Stimulated activated CD8-positive, alpha-beta memory T cell treated with anti-CD3 and anti-CD28 coated beads, Interleukin-12 subunit alpha, Interleukin-12 subunit beta, amount 100 ng/mL, for 1 hour (primary cell): ENCODE data around the gene KCNMB4.
A peak's percentile ranks its signal among the peaks of the same experiment; 100 is the strongest.

Experiments
- DNase-seq: peaks from one replicate; pipeline ENCODE4 v3.0.0-alpha.2; 2020; ENCODE audit warnings: low read depth

The KCNMB4 gene

GRCh38 chr12:70365648-70366518, at the start of gene KCNMB4:
KCNMB4 (plus strand) TSS chr12:70366290; CDS start chr12:70366735, 445 bp downstream.
- DNase-seq: peak; percentile 35

- DNase-seq: no peak
Measured at GRCh38 chr12:70317781-70318180, 48.3 kb upstream of the KCNMB4 start.

GRCh38 chr12:70319605-70320004, 46.5 kb upstream of the KCNMB4 start:
- no peak for DNase-seq

- DNase-seq: no peak
Measured at GRCh38 chr12:70321191-70321590, 44.9 kb upstream of the KCNMB4 start.

GRCh38 chr12:70327541-70327940, 38.5 kb upstream of the KCNMB4 start:
- DNase-seq: no peak

- DNase-seq: no peak
Measured at GRCh38 chr12:70329728-70330127, 36.4 kb upstream of the KCNMB4 start.

- no peak for DNase-seq
Measured at GRCh38 chr12:70330158-70330557, 35.9 kb upstream of the KCNMB4 start.

- no peak for DNase-seq
Measured at GRCh38 chr12:70332236-70332635, 33.9 kb upstream of the KCNMB4 start.

- no peak for DNase-seq
Measured at GRCh38 chr12:70334742-70335141, 31.3 kb upstream of the KCNMB4 start.

- no peak for DNase-seq
Measured at GRCh38 chr12:70338531-70338930, 27.6 kb upstream of the KCNMB4 start.

- DNase-seq: no peak
Measured at GRCh38 chr12:70351076-70351475, 15.0 kb upstream of the KCNMB4 start.

- no peak for DNase-seq
Measured at GRCh38 chr12:70353780-70354660, 12.1 kb upstream of the KCNMB4 start.

- DNase-seq: no peak
Measured at GRCh38 chr12:70354787-70355186, 11.3 kb upstream of the KCNMB4 start.

GRCh38 chr12:70355972-70356371, 10.1 kb upstream of the KCNMB4 start:
- no peak for DNase-seq

GRCh38 chr12:70359458-70360197, 6.5 kb upstream of the KCNMB4 start:
- no peak for DNase-seq

- no peak for DNase-seq
Measured at GRCh38 chr12:70360218-70360617, 5.9 kb upstream of the KCNMB4 start.

- no peak for DNase-seq
Measured at GRCh38 chr12:70364695-70365397, 1.2 kb upstream of the KCNMB4 start.

GRCh38 chr12:70365398-70365647, 767 bp upstream of the KCNMB4 start:
- DNase-seq: no peak

GRCh38 chr12:70366581-70367257, 629 bp downstream of the KCNMB4 start:
- DNase-seq: peak; percentile 40

- DNase-seq: no peak
Measured at GRCh38 chr12:70367258-70368141, 1.4 kb downstream of the KCNMB4 start.
